ENCODE measurements around the gene DCBLD1.

GRCh38 chr6:117591405-117591804 is 108.9 kb downstream of the DCBLD1 start:
- TF ChIP-seq CTCF (IDR thresholded peaks at IDR 0.05 in 2 of 3, conservative IDR thresholded peaks at IDR 0.05 in 1 of 3; ENCODE audit: borderline replicate concordance in 1 of 3, insufficient read depth in 1 of 3, low read depth in 2 of 3, low read length in 2 of 3) (no peak), ZFX (IDR thresholded peaks at IDR 0.05) (no peak)
